OCI-LY1 (cell line): ENCODE data around the gene OCLN.

Source experiments
- CTCF ChIP-seq: fragments of 200-600 bp; sonication (generic), shearing (Covaris generic); IDR thresholded peaks from 2 replicates; pipeline ENCODE4 v1.5.1; 2017; ENCODE audit warnings: mild to moderate bottlenecking, antibody characterized with exemption, low read length, moderate library complexity, mixed read lengths
- EZH2 ChIP-seq: fragments of 200-600 bp; sonication (generic), shearing (Covaris generic); IDR thresholded peaks from 2 replicates; pipeline ENCODE4 v1.8.0; 2017; ENCODE audit warnings: borderline replicate concordance, mixed run types, mild to moderate bottlenecking, antibody characterized with exemption, low read length, moderate library complexity, mixed read lengths

DNA sequence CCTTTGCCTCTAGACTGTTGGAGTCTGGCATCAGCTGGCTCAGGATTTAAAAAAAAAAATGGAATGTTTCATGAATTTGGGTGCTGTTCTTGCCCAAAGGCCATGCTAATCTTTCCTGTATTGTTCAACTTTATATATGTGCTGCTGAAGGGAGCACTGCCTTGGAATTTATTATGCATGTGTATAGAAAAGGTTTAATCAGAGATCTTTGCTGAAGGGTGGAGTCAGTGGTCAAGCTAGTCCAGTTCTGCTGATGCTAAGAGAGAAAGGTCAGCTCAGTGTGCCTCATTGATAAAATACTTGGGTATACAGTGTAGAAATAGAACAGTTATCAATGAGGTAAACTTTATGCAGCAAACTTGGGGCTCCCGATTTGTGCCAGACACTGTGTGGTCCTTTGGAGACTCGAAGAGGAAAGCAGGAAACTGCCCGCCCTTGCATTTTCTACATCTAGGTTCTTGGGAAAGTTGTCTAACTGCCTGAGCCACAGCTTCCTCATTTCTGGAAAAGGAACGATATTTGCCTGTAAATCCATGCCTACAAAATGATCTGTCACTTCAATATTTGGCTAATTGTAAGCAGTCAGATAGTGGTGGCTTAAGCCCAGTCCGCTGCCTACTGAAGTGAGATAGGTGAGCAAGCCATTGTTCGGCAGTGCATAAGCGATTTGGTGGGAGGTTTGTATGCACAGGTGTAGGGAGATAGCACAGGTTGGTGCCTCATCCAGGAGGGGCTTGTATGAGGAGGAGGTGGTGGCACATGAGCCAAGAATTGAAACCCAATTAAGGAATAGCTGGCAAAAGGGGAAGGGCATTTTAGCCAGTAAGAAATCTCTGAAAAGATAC lies 38.2 kb downstream of the OCLN start:
- TF ChIP-seq CTCF, result no peak
- TF ChIP-seq EZH2, result no peak
